ENCODE data around the gene PANK4. TPM values are rescaled to one million over a fixed set of nuclear protein-coding genes. Genes with fewer than 3 reads are reported as not detected.

Gene PANK4
- total RNA-seq, 4 donors from 2014 or later = 29.3 to 39.9 (median 38.0) TPM

DNA sequence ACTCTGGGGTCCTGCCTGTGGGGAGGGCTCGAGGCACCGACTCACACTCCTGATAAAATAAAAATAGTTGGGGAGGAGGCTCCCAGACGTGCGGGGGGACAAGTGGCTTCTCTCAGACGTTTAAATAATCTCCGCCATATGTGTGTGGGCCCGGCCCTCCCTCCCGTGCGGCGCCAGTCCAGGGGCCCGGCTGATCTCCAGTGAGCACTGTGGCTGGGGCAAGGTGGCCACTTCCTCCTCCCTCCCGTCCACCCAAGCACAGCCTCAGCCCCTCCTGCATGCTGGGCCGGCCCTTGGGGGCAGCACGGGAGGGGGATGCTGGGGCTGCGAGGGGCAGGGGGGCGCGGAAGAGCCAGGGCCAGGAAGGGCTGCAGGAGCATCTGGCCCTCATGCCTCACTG lies 54.3 kb downstream of the PANK4 start:
- Histone ChIP-seq H3K4me1 (peaks cover 18 to 26% of the 10 kb centered on the region in 2 donors), H3K36me3 (no peaks in the 10 kb centered on the region), H3K9me3 (no peaks in the 10 kb centered on the region), H3K4me3 (replicated peaks in 1 of 3) (no peak overlapping the region), H3K27me3 (no peaks in the 10 kb centered on the region), H3K27ac (no peak overlapping the region)
- WGBS, 2 donors = 60% methylated on average over 10 of the region's 17 CpGs; no CpG with 5 or more reads in 1 of the 2 donors
- intact Hi-C loops (cut with DNase I) = no loop called here
- no peak for TF ChIP-seq POLR2A (IDR thresholded peaks at IDR 0.05)
- TF ChIP-seq, protein P1, sequence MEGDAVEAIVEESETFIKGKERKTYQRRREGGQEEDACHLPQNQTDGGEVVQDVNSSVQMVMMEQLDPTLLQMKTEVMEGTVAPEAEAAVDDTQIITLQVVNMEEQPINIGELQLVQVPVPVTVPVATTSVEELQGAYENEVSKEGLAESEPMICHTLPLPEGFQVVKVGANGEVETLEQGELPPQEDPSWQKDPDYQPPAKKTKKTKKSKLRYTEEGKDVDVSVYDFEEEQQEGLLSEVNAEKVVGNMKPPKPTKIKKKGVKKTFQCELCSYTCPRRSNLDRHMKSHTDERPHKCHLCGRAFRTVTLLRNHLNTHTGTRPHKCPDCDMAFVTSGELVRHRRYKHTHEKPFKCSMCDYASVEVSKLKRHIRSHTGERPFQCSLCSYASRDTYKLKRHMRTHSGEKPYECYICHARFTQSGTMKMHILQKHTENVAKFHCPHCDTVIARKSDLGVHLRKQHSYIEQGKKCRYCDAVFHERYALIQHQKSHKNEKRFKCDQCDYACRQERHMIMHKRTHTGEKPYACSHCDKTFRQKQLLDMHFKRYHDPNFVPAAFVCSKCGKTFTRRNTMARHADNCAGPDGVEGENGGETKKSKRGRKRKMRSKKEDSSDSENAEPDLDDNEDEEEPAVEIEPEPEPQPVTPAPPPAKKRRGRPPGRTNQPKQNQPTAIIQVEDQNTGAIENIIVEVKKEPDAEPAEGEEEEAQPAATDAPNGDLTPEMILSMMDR (IDR thresholded peaks at IDR 0.05) = no peak
- no peak for DNase-seq

DNA sequence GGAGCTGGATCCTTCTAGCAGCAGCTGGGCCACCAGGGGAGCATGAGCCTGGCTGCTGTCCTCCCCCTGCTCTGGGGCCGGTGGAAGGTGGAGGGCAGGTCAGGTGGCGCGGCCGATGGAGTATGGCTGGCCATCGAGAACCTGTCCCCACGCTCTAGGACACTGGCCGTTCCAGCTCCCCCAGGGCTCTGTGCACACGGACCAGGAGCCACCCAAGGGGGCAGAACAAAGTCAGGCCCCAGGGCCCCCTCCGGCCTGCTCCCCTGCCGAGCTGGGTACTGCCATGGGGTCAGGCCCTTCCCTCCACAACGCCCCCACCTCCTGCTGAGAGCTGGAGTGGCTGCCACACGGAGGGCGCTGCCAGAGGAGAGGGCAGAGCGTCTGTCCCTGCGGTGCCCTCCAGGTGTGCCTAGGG lies 54.8 kb downstream of the PANK4 start:
- H3K27ac ChIP-seq = no peak overlapping the region
- intact Hi-C loops (cut with DNase I) = no loop called here
- peaks cover 18 to 24% of the 10 kb centered on the region in 2 donors for H3K4me1 ChIP-seq
- TF ChIP-seq, protein P1 (IDR thresholded peaks at IDR 0.05) = no peak
- TF ChIP-seq POLR2A (IDR thresholded peaks at IDR 0.05) = no peak
- no CpG with 5 or more reads among the region's 15 CpGs for WGBS, 2 donors
- H3K4me3 ChIP-seq (replicated peaks in 1 of 3) = no peak overlapping the region
- DNase-seq = peak; percentile 52 to 58
- no peaks in the 10 kb centered on the region for H3K27me3 ChIP-seq
- no peaks in the 10 kb centered on the region for H3K9me3 ChIP-seq
- H3K36me3 ChIP-seq = no peaks in the 10 kb centered on the region

DNA sequence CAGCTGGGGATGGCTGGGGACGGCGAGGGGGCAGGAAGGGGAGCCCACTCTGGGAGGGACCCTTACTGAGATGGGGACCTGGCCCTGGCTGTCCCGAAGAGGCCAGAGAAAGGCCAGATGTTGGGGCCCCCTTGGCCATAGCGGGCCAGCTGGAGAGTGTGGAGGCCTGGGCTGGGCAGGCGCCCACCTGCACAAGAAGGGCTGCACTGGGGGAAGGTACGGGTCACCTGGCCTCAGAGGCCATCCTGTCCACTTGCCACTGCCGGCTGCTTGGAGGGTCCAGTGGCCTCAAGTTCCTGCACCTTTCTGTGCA lies 55.3 kb downstream of the PANK4 start:
- no peaks in the 10 kb centered on the region for H3K27me3 ChIP-seq
- H3K27ac ChIP-seq = no peak overlapping the region
- H3K4me3 ChIP-seq (replicated peaks in 1 of 3) = no peak overlapping the region
- DNase-seq = no peak
- TF ChIP-seq, protein P1 (IDR thresholded peaks at IDR 0.05) = no peak
- TF ChIP-seq POLR2A (IDR thresholded peaks at IDR 0.05) = no peak
- intact Hi-C loops (cut with DNase I) = no loop called here
- no peaks in the 10 kb centered on the region for H3K36me3 ChIP-seq
- no peaks in the 10 kb centered on the region for H3K9me3 ChIP-seq
- 90 to 94% methylated on average over 4 to 6 of the region's 7 CpGs for WGBS, 2 donors
- peaks cover 17 to 20% of the 10 kb centered on the region in 2 donors for H3K4me1 ChIP-seq

DNA sequence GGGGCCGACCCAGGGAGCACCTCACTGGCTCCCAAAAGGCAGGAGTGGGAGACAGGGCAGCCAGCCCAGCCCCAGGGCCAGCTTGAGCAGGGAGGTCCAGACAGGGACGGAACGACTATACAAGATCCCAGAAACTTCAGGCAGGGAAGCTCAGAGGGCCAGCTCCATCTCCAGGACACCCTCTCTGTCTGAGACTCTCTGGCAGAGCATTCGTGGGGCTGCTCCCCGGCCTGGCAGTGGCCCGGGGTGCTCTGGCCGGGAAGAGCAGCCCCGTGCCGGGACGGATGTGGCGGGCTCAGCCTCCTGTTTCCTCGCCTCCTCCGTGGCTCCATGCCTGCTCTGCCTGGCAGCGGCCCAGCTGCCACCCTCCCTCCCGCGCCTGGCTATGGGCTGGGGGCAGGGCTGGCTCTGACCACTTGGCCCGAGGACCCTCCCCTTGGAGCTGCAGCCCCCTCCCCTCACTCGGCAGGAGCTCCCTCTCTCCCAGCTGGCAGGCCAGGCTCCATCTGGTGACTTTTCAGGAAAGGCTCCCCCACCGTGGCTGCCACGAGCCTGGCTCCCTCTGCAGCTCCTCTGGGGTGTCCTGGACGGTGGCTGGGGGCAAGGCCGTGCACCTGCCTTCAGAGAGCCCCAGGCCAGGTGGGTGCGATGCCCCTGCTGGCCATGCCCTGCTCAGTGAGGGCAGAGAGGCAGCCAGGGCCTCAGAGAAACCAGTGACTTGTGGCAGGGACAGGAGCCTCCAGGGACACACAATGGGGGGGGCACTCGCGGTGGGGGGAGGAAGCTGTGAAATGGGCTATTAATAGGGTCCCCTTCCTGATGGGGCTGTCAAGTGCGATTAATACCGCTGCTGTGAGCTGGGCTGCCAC lies 55.9 kb downstream of the PANK4 start:
- no peak overlapping the region for H3K27ac ChIP-seq
- TF ChIP-seq, protein P1 (IDR thresholded peaks at IDR 0.05) = no peak
- TF ChIP-seq POLR2A (IDR thresholded peaks at IDR 0.05) = no peak
- H3K4me1 ChIP-seq = peaks cover 11 to 14% of the 10 kb centered on the region in 2 donors
- H3K4me3 ChIP-seq (replicated peaks in 1 of 3) = no peak overlapping the region
- DNase-seq = peak in 1 of 2 donors; percentile 13
- H3K36me3 ChIP-seq = no peaks in the 10 kb centered on the region
- intact Hi-C loops (cut with DNase I) = no loop called here
- no peaks in the 10 kb centered on the region for H3K9me3 ChIP-seq
- no peaks in the 10 kb centered on the region for H3K27me3 ChIP-seq
- 30 to 39% methylated on average over 10 to 13 of the region's 27 CpGs for WGBS, 2 donors

All from thyroid gland (tissue), 4 donors.